CD4-positive, alpha-beta T cell treated with Interleukin-21 for 1 hour (primary cell): ENCODE measurements around the gene DNAJC15.

Experiments
- DNase-seq: peaks from one replicate; pipeline ENCODE4 v3.0.0-alpha.2; 2020

DNAJC15 gene

DNA sequence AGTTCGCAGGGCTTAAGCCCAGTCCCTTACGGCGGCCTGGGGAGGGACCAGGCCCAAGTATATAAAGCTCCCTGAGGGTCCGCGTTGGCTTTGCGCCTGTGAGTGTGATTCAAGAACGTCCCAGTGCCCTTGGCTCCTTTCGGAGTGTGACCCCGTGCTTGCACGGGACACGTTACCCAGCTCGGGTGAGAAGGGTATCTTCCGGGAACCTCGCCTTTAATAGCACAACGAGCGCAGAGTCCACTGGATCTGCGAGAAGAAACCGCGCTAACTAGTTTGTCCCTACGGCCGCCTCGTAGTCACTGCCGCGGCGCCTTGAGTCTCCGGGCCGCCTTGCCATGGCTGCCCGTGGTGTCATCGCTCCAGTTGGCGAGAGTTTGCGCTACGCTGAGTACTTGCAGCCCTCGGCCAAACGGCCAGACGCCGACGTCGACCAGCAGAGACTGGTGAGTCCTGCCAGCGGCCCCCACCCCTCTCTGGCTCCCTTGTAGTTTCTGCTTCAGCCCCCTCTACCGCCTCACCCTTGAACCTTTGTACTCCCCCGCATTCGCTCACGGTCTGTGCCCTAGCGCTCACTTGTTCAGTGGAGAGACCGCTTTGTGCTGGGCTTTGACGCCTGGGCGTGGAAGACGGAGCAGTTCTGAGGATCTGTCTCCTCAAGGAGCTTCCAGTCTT lies at the start of gene DNAJC15:
Gene DNAJC15, plus strand, starts transcription at position 298 of the 675 bp plus-strand sequence. Its CDS starts 41 bp downstream, at position 339.
- DNase-seq, result peak; percentile 80

DNA sequence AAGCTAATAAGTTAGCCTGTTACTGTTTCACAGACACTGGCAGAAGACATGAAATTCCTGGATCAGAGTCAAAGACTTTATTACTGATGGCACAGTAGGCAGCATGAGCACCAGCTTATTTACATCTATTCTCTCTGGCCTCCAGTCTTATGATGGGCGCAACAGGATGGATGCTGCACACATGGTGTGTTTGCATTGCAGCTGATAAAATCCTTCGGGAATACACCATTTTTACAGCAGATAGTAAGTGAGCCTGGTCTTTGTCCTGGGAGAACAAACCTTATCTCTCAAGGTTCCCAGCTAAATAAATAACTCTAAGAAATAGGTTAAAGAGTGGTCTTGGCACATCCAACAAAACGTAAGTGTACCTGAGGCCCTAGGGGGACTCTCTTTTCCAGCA lies 47.3 kb upstream of the DNAJC15 start:
- no peak for DNase-seq

DNA sequence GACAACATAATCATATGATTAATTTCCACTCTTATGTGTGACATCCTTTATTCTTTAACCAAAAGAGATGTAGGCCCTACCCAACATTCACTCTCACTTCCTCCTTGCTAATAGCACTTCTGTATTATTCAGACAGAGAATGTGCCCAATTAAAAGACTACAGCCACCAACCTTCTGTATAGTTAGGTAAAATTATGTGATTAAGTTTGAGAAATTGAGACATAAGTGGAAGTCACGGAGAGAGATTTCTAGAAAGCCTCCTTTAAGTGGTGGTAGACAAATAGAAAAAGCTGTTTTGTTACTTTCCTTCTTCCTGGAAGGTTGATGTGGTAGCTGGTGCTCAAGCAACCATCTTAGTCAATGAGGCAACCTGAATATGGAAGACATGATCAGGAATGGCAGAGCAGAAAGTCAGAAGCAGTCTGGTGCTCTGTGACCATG lies 46.1 kb upstream of the DNAJC15 start:
- no peak for DNase-seq

DNA sequence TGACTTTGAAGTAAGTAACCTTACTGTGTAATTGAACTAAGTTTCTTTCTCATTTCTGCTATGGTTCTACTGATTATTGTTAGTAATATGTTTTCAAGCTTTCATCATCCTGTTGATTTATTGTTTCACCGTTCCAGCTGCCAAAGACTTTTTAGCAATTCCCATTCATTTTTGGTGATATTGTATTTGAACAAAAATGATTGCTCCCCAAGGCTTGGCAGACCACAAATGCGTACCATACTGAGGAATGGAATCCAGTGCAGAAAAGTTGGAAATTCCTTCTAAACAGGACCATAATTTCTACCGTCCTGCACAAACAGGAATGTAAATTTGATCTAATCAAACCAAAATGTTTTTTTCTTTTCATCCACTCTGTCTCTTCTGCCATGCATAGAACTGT lies 42.1 kb upstream of the DNAJC15 start:
- DNase-seq, result no peak

DNA sequence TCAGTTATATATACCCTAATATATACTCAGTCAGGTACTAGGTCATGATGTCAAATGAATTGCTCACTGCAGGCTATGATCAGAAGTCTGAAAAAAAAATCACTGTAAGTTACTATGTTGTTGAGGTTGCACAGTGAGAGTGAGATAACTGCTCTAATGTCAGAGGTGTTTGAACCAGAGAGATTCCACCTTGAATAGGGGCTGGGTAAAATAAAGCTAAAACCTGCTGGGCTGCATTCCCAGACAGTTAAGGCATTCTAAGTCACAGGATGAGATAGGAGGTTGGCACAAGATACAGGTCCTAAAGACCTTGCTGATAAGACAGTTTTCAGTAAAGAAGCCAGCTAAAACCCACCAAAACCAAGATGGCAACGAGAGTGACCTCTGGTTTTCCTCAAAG lies 41.5 kb upstream of the DNAJC15 start:
- DNase-seq, result no peak

DNA sequence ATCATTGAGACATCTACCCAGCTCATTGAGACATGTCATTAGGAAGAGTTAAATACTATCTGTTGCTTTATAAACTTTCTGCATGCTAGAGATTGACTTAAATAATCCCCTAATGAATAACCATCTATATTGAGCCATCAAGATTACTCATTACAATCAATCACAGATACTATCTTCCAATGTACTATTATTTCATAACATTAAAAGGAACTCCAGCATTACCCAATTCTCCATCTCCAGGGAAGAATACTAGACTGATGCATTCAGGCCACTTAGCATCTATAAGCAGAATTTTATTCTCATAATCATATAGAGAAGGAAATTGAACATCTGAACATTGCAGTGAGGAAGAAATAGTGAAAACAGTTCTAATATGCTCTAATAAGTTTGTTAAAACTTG lies 39.4 kb upstream of the DNAJC15 start:
- DNase-seq, result no peak

DNA sequence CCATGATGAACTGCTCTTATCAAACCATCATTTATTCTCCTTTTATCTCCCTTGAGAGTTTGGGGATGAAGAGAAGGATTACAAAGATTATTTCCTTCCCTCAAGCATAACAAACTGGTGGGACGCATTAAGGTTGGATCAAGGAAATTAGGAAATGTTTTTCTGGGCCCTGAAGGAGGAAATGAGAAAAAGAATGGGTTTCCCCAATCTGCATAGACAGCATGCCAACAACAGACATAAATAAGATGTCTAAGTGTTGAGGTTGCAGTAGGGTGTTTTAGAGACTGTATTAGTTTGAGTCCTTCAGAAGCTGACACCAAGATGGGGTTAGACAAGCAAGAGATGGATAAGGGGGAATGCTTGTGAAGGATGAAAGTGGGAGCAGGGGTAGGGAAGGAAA lies 38.7 kb upstream of the DNAJC15 start:
- no peak for DNase-seq

DNA sequence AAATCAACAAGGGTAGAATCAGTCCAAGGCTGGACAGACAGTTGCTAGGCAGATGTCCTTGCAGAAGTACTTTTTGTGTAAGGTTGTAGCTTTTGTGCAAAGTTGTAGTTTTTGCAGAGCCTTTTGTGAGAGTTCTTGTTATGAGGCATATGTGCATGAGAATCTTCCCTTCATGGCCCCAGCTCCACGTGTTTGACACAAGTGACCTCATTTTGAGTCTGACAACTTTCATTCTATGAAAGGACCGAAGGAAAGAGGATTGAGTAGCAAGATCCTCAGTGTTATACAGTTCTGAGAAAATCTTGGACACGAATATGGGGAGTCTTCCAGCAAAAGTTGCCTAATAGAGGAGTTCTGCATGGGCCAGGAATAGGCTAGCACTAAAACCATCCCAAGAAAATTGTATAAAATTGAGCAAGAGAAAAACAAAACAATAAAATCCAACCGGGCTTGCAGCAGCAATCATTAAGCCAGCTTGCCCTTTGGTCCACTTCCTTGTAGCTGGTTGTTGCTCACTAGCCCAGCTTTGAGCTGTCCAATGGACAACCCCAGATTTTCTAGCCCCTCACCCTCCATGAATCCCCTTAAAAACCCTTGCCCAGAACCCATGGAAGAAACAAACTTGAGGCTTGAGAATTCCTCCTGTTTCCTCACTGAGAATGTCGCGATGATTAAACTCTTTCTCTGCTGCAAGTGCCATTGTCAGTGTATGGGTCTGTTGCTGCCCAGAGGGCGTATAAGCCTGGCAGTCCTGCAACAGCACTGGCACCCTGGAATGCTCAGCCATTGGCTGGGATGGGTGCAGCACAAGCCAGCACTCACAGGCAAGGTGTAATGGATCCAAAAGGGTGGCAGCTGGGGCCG lies 37.8 kb upstream of the DNAJC15 start:
- no peak for DNase-seq

DNA sequence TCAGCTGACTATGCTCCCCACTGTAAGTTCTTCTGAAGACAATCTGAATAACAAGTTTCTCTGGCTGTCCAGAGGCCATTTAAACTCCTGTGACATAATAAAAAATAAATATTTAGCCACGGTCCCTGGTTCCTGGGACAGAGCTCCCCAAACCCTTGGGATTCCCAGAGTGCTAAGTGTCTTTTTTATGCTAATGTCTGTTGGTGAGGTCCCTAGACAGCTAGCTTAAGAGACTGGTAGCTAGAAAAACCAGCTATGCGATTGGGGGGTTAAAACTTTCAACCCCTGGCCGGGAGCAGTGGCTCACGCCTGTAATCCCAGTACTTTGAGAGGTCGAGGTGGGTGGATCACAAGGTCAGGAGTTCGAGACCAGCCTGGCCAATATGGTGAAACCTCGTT lies 37.2 kb upstream of the DNAJC15 start:
- DNase-seq, result no peak

DNA sequence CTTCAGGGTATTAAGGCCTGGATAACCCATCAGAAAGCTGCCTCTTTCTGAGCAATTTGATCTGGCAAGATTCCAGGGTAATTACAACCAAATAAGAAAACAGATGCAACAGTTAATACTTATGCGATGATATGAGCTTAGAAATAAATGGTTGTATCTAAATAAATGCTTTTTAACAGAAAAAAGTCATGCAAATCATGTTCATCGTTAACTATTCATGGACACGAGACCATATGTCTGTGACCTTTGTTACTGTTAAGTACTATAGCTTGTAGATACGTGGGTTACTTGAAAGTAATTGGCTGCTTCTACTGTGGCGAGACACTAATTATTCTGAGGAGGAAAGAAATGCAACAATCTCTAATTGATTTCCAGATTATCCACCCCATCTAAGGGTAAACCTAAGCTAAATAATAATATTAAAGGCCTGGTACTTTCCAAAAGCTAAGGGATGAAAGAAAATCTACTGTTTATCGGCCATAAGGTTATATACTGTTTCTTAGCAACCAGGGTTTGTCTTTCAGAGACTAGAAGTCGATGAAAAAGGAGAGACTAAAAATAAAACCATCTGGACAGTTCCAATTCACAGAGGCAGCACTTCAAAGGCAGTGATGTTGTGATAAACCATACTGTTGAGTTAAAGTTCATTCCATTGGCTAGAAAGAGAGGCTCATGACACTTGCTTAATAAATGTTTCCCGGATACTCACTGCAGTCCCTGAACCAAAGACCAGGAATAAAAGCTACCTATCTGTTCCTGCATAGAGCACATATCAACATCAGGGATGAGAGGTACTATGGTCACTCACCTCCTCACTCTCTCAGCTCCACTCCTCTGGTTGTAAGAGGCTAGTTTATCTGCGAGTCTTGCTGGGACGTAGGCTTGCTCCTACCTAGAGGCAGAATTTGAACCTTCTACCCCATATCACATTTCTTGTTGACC lies 32.8 kb upstream of the DNAJC15 start:
- peak; percentile 70 for DNase-seq

DNA sequence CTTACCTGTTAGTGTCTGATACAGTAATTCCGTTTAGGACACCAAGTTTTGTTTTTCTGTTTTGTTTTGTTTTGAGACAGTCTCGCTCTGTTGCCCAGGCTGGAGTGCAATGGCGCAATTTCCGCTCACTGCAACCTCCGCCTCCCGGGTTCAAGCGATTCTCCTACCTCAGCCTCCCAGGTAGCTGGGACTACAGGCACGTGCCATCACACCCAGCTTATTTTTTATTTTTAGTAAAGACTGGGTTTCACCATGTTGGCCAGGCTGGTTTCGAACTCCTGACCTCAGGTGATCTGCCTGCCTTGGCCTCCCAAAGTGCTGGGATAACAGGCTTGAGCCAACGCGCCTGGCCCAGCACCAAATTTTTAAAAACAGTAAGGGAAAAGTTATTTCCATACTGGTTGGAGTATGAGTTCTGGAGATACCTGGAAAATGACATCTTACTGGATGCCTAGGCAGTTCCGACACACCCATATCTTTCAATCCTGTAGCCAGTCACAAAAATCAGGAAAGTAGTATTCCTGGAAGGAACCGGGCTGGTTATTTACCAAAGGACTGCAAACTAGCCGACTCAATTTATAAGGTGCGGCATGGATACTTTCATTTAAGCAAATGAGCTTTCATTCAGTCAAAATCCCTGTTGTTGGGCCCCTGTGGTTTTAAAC lies 32.0 kb upstream of the DNAJC15 start:
- peak; percentile 20 for DNase-seq

DNA sequence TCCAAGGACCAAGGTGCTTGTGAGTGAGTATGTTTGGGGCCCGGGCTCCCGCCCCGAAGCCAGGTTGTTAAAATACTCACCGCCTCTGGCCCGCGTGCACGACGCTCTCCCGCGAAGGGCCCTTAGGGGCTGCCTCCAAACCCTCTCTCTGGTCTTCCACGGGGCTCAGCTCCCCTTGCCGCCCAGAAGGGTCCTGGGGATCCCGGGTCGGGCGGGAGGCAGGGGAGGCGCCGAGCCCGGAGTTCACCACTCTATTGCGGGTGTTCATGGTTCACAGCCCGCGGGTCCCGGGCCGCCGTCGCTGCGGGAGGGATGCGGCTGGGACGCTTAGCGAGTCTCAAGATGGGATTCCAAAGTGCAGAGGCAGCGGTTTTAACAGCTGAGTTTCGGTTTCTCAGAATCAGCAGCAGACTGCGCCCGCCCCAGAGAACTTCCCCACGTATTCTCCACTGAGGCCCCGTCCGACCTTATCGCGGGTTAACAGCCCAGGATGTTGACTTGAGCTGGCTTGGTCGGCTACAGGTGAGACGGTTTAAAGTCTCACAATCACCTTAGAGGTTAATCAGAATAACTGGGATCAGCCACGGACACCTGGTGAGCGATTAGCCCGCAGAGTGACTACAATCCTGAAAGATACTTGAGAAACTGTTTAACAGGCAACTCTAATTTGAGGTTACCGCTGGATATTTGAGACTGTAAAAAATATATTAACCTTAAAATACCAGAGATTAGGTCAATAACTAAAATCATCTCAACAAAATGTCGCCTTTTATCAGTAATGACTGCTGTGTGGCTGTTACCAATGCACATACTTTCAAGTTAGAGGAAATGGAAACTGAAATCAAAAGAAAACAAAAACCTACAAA lies 31.3 kb upstream of the DNAJC15 start, which contains the start of gene EPSTI1:
Gene EPSTI1, minus strand, starts transcription at position 344 of the 866 bp plus-strand sequence. Its CDS starts 76 bp downstream, at position 268.
- DNase-seq, result peak; percentile 84

DNA sequence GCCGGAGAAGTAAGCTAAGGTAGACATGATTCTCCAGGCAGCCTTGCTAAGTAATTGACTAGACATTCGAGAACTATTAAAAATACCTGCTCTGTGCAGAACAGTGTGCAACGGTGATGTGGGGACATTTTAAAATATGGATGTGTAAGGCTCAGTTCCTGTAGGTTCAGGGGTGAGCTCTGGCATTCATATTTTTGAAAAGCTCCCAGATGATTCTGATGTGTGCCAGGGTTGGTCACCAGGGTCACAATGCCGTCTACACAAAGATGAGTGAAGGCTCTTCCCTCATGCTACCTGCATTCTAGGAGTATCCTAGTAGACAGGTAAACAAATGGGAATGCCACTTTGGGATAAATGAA lies 30.6 kb upstream of the DNAJC15 start:
- no peak for DNase-seq

DNA sequence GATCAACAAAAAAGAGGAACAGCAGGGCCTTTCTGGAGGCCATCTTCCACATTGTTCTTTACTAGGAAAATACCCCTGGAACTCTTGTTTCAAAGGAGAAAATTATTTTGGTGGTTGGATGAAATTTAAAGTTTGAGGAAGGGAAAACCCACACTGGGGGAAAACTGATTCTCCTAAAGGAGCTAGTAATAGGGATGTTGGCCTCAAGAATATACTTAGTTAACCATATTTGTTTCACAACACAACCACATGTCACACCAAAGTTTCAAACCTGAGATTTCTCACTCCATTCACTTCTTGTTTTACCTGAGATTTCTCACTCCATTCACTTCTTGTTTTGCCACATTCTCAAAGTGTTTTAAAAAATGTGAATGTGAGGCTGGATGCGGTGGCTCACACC lies 28.5 kb upstream of the DNAJC15 start:
- no peak for DNase-seq

DNA sequence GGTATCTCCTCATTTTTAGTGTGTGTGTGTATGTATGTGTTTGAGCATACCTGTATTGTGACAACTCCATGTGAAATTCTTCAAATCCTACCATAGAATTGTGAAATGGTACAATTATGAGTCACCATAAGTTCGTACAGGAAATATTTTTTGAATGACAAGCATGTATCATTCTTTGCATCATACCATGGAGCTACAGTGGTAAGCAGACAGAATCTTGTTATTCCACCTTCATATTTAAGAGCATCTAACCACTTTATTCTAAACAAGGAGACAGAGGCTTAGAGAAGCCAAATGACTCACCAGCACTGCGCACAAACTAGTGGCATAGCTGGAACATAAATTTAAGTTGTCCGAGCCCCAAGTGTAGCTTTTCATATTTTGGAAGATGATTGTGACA lies 26.8 kb upstream of the DNAJC15 start:
- no peak for DNase-seq

DNA sequence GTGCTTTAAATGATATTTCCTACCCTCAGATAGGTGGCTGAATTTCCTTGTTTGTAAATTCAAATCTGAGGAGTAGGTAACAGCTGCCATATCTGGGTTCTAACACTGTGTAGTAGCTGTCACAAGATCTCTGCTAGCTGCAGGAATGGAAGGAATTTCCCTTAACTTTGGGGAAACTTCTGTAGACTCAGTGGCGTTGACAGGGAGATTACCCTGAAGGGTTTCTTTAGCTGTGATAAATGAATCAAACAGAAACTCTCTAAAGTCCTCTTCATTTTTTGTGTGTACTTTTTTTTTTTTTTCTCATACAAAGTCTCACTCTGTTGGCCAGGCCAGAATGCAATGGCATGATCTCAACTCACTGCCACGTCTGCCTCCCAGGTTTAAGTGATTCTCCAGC lies 26.0 kb upstream of the DNAJC15 start:
- DNase-seq, result no peak

DNA sequence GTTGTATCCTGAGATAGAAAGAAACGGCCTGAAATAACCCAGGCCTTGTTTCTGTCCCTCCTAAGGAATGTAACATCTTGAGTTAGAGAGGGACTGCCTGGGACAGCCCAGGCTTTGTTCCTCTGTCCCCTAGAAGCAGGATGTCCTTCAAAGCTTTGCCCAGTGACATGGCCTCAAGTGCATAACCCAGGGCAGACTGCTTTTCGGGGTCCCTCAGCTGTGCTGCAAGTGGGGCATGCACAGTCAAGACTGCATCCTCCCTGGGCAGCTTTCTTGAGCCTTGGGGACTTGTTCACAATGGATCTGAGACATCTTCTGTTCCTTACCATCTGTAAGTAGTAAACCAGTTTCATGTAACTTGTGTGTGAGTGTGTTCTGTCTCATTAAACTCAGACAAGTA lies 23.9 kb upstream of the DNAJC15 start:
- no peak for DNase-seq

DNA sequence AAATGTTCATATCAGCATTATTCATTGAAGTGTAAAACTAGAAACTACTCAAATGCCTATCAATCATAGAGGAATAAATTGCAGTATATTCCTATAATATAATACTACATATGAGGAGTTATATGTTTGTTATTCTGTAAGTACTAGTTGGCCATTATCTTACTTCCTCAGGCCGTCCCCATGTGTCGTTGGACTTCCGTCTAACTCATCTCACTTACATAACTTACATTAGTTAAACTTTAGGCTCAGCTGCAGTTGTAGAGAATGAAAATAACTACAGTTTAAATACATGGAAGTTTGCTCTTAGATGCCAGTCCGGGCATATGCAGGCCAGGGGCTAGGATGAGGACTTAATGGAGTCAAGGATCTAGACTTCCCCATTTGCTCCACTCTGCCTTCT lies 22.7 kb upstream of the DNAJC15 start:
- DNase-seq, result no peak

DNA sequence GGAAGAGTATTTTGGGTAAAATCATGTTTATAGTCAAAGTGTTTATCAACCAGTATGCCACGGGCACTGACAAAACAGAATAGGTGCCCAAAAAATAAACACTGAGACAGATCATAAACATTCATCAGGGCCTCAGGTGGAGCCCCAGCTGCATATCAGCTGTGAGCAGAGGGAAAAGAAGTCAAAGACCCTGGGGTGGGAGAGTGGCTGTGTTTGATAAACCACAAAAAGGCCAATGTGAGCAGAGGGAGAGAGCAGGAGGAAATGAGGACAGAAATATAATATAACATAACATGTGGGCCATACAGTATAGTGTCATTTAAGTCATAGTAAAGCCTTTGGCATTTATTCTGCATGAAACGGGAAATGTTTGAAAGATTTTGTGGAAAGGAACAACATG lies 21.4 kb upstream of the DNAJC15 start:
- DNase-seq, result no peak

DNA sequence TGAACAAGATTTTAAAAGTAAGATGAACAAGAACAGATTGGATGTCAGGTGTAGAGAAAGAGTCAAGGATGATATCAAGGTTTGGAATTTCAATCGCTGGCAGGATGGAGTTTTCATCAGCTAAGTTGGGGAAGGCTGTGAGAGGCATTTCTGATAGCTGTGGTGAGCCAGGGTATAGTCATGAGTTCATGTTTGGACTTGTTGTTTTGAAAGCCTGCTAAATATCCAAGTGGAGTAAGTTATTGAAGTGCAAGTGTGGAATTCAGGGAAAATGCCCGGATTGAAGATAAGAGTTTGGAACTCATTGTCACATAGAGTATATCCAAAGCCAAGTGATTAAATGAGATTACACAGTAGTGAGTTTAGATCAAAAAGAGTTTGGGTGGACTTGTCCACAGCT lies 20.4 kb upstream of the DNAJC15 start:
- no peak for DNase-seq

DNA sequence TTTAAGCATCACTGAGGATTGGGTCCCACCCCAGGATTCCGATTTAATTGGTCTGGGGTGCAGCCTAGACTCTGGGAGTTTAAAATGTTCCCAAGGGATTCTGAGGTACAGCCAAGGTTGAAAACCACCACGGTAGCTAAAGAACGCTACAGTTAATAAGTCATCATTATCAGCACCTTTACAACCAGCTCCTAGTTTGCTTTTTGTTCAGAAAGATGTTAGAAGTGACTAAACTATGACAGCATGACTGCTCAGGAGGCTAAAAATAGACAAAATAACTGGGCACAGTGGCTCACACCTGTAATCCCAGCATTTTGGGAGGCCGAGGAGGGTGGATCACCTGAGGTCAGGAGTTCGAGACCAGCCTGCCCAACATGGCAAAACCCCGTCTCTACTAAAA lies 19.7 kb upstream of the DNAJC15 start:
- no peak for DNase-seq
